ENCODE data around the gene TM4SF4.

DNA sequence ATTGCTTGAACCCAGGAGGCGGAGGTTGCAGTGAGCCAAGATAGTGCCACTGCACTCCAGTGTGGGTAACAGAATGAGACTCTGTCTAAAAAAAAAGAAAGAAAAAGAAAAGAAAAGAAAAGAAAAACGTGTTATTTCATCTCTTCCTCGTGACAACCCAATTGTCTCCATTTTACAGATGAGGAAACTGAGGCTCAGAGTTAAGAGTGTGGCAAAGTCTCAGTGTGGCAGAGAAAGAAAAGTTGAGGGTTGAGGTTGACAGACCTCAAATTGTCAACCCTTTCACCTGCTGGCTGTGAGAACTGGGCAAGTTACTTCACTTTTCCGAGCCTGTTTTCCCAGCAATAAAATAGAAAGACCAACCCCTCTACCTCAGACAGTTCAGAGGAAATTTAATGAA lies 59.6 kb downstream of the TM4SF4 start:
- no peak for TF ChIP-seq EZH2 (IDR thresholded peaks at IDR 0.05; ENCODE audit: insufficient read depth, low read length)
- TF ChIP-seq, protein P1, sequence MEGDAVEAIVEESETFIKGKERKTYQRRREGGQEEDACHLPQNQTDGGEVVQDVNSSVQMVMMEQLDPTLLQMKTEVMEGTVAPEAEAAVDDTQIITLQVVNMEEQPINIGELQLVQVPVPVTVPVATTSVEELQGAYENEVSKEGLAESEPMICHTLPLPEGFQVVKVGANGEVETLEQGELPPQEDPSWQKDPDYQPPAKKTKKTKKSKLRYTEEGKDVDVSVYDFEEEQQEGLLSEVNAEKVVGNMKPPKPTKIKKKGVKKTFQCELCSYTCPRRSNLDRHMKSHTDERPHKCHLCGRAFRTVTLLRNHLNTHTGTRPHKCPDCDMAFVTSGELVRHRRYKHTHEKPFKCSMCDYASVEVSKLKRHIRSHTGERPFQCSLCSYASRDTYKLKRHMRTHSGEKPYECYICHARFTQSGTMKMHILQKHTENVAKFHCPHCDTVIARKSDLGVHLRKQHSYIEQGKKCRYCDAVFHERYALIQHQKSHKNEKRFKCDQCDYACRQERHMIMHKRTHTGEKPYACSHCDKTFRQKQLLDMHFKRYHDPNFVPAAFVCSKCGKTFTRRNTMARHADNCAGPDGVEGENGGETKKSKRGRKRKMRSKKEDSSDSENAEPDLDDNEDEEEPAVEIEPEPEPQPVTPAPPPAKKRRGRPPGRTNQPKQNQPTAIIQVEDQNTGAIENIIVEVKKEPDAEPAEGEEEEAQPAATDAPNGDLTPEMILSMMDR (IDR thresholded peaks at IDR 0.05; ENCODE audit: insufficient read depth, low read depth, low read length), result no peak

Data from astrocyte (in vitro differentiated cells and primary cell).